H9 (cell line): ENCODE data around the gene COPB1. TPM values are rescaled to one million over a fixed set of nuclear protein-coding genes. Genes with fewer than 3 reads are reported as not detected.

Experiments
- DNase-seq: peaks from one replicate; pipeline ENCODE4 v3.0.0-alpha.2; 2017
- H2AFZ ChIP-seq: one replicate; pipeline ENCODE4 v1.6.1; 2013; ENCODE audit warnings: mild to moderate bottlenecking, low read length, control low read depth, moderate library complexity
- H2AK5ac ChIP-seq: 2 replicates; pipeline ENCODE4 v1.6.1; 2013; ENCODE audit warnings: low read length, control low read depth, mixed read lengths; ENCODE audit not compliant: insufficient read length
- H2BK120ac ChIP-seq: one replicate; pipeline ENCODE4 v1.6.1; 2013; ENCODE audit warnings: low read depth, mild to moderate bottlenecking, low read length, control low read depth, inconsistent platforms; ENCODE audit not compliant: poor library complexity, severe bottlenecking
- H2BK12ac ChIP-seq: 2 replicates; pipeline ENCODE4 v1.6.1; 2013; ENCODE audit warnings: low read length, control low read depth, mixed read lengths, low read depth; ENCODE audit not compliant: insufficient read length
- H2BK15ac ChIP-seq: 2 replicates; pipeline ENCODE4 v1.6.1; 2013; ENCODE audit warnings: low read depth, low read length, control low read depth
- H2BK20ac ChIP-seq: one replicate; pipeline ENCODE4 v1.6.1; 2013; ENCODE audit warnings: low read depth, mild to moderate bottlenecking, low read length, control low read depth, inconsistent platforms; ENCODE audit not compliant: poor library complexity, severe bottlenecking
- H2BK5ac ChIP-seq: 2 replicates; pipeline ENCODE4 v1.6.1; 2013; ENCODE audit warnings: low read length, control low read depth, mixed read lengths; ENCODE audit not compliant: insufficient read length
- H3K14ac ChIP-seq: 2 replicates; pipeline ENCODE4 v1.6.1; 2013; ENCODE audit warnings: low read length, control low read depth; ENCODE audit not compliant: insufficient read depth
- H3K18ac ChIP-seq: 2 replicates; pipeline ENCODE4 v1.6.1; 2013; ENCODE audit warnings: low read depth, mild to moderate bottlenecking, mixed read lengths, low read length, control low read depth; ENCODE audit not compliant: insufficient read length
- H3K23ac ChIP-seq: 2 replicates; pipeline ENCODE4 v1.6.1; 2013; ENCODE audit warnings: low read length, control low read depth, mixed read lengths, low read depth; ENCODE audit not compliant: insufficient read length
- H3K23me2 ChIP-seq: 2 replicates; pipeline ENCODE4 v1.6.1; 2013; ENCODE audit warnings: low read depth, mild to moderate bottlenecking, mixed read lengths, low read length, control low read depth; ENCODE audit not compliant: insufficient read length, poor library complexity, severe bottlenecking
- H3K27ac ChIP-seq: 2 replicates; pipeline ENCODE4 v1.5.1; 2013; ENCODE audit warnings: low read length, control low read depth, mixed read lengths, low read depth; ENCODE audit not compliant: insufficient read length
- H3K27me3 ChIP-seq: 2 replicates; pipeline ENCODE4 v1.6.1; 2013; ENCODE audit warnings: low read length, control low read depth, inconsistent platforms; ENCODE audit not compliant: insufficient read depth
- H3K4ac ChIP-seq: 2 replicates; pipeline ENCODE4 v1.6.1; 2013; ENCODE audit warnings: low read depth, mild to moderate bottlenecking, control low read depth, inconsistent platforms, low read length, moderate library complexity
- H3K4me1 ChIP-seq: 2 replicates; pipeline ENCODE4 v1.6.1; 2013; ENCODE audit warnings: low read length, control low read depth, inconsistent platforms; ENCODE audit not compliant: insufficient read depth
- H3K4me2 ChIP-seq: 2 replicates; pipeline ENCODE4 v1.6.1; 2013; ENCODE audit warnings: low read length, control low read depth, mixed read lengths; ENCODE audit not compliant: insufficient read length, insufficient read depth
- H3K56ac ChIP-seq: 2 replicates; pipeline ENCODE4 v1.6.1; 2013; ENCODE audit warnings: low read depth, mild to moderate bottlenecking, mixed read lengths, low read length, control low read depth; ENCODE audit not compliant: insufficient read length
- H3K79me1 ChIP-seq: 2 replicates; pipeline ENCODE4 v1.6.1; 2013; ENCODE audit warnings: low read depth, mild to moderate bottlenecking, moderate library complexity, low read length, control low read depth, inconsistent platforms; ENCODE audit not compliant: insufficient read depth, poor library complexity, severe bottlenecking
- H3K79me2 ChIP-seq: 2 replicates; pipeline ENCODE4 v1.6.1; 2013; ENCODE audit warnings: low read length, control low read depth, inconsistent platforms; ENCODE audit not compliant: insufficient read depth
- H3K9ac ChIP-seq: 2 replicates; pipeline ENCODE4 v1.6.1; 2013; ENCODE audit warnings: low read length, control low read depth, mixed read lengths; ENCODE audit not compliant: insufficient read length; ENCODE audit errors: extremely low read depth
- H3K9me3 ChIP-seq: one replicate; pipeline ENCODE4 v1.6.1; 2013; ENCODE audit warnings: low read depth, low read length, inconsistent platforms; ENCODE audit not compliant: control insufficient read depth
- H3T11ph ChIP-seq: one replicate; pipeline ENCODE4 v1.6.1; 2013; ENCODE audit warnings: mild to moderate bottlenecking, low read length, control low read depth, inconsistent platforms
- H4K20me1 ChIP-seq: one replicate; pipeline ENCODE4 v1.6.1; 2013; ENCODE audit not compliant: control insufficient read depth, insufficient read length, insufficient read depth
- H4K5ac ChIP-seq: 2 replicates; pipeline ENCODE4 v1.6.1; 2013; ENCODE audit warnings: low read depth, mild to moderate bottlenecking, mixed read lengths, low read length, control low read depth; ENCODE audit not compliant: insufficient read length
- H4K8ac ChIP-seq: replicated peaks from 2 replicates; pipeline ENCODE4 v1.6.1; 2013; ENCODE audit warnings: low read length, control low read depth, mixed read lengths, low read depth; ENCODE audit not compliant: insufficient read length
- H4K91ac ChIP-seq: 2 replicates; pipeline ENCODE4 v1.6.1; 2013; ENCODE audit warnings: low read depth, mild to moderate bottlenecking, moderate library complexity, mixed read lengths, low read length, control low read depth; ENCODE audit not compliant: insufficient read length
- H3K27ac Mint-ChIP-seq, 3 experiments: 2 replicates in 2 of 3; 3 replicates in 1 of 3; pipeline ENCODE4 v1.8.0; 2020 to 2021; ENCODE audit warnings: mixed read lengths in 3 of 3, mild to moderate bottlenecking in 1 of 3, moderate library complexity in 1 of 3
- H3K27me3 Mint-ChIP-seq: 2 replicates; pipeline ENCODE4 v1.8.0; 2021; ENCODE audit warnings: low read depth, mild to moderate bottlenecking, moderate library complexity, mixed read lengths
- H3K36me3 Mint-ChIP-seq, 3 experiments: 2 replicates in 2 of 3; 3 replicates in 1 of 3; pipeline ENCODE4 v1.8.0; 2020 to 2021; ENCODE audit warnings: low read depth in 3 of 3, mixed read lengths in 3 of 3; ENCODE audit not compliant: insufficient read depth in 1 of 3
- H3K4me1 Mint-ChIP-seq, 2 experiments: 2 replicates each; pipeline ENCODE4 v1.8.0; 2020; ENCODE audit warnings: mixed read lengths in 2 of 2
- H3K4me3 Mint-ChIP-seq, 2 experiments: 2 replicates in 1 of 2; 3 replicates in 1 of 2; pipeline ENCODE4 v1.8.0; 2020 to 2021; ENCODE audit warnings: mild to moderate bottlenecking in 2 of 2, mixed read lengths in 2 of 2, moderate library complexity in 1 of 2
- H3K9me3 Mint-ChIP-seq, 2 experiments: 2 replicates in 1 of 2; 3 replicates in 1 of 2; pipeline ENCODE4 v1.8.0; 2020; ENCODE audit warnings: mild to moderate bottlenecking in 2 of 2, mixed read lengths in 2 of 2, moderate library complexity in 1 of 2
- total RNA-seq: library from RNA; stranded (reverse); gene quantifications from 2 replicates; pipeline ENCODE4 v1.2.1, GENCODE V29; 2021
- TF ChIP-seq, protein P1 (sequence below): fragments of 200-600 bp; sonication (generic); conservative IDR thresholded peaks from 3 replicates; pipeline ENCODE4 v1.8.0; 2021; ENCODE audit warnings: antibody characterized with exemption, mild to moderate bottlenecking

Gene COPB1
- total RNA-seq, 1 experiment from 2014 or later = 71.6 TPM

DNA sequence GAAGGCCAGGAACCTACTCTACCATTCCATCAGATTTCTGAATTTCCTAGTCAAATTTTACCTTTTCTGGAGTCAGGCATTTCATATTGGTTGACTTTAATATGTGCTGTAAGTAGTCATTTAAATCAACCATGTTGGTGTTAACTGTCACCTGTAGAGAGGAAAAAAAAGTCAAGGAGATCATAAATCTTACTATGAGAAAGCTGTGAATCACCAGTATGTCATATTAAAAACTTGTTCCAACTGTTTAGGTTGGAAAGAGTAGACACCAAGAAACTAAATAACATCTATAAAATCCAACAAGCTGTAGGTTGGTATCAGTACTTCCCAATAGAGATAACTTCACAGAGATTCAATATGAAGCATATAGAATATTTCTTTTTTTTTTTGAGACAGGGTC is 39.5 kb downstream of the COPB1 start:
- no peak overlapping the region for H4K91ac ChIP-seq
- H2BK12ac ChIP-seq = no peak overlapping the region
- no peak overlapping the region for H2BK15ac ChIP-seq
- H3K18ac ChIP-seq = no peak overlapping the region
- no peak overlapping the region for H3K56ac ChIP-seq
- H3K79me1 ChIP-seq = no peaks in the 10 kb centered on the region
- H2AFZ ChIP-seq = no peak overlapping the region
- no peak overlapping the region for H3K9ac ChIP-seq
- H3K4ac ChIP-seq = no peak overlapping the region
- H3K4me1 ChIP-seq = no peaks in the 10 kb centered on the region
- no peak overlapping the region for H3T11ph ChIP-seq
- no peaks in the 10 kb centered on the region for H3K4me1 Mint-ChIP-seq
- no peaks in the 10 kb centered on the region for H3K9me3 ChIP-seq
- H3K23me2 ChIP-seq = no peaks in the 10 kb centered on the region
- no peak for DNase-seq
- H2BK20ac ChIP-seq = no peak overlapping the region
- no peaks in the 10 kb centered on the region for H4K20me1 ChIP-seq
- TF ChIP-seq, protein P1, sequence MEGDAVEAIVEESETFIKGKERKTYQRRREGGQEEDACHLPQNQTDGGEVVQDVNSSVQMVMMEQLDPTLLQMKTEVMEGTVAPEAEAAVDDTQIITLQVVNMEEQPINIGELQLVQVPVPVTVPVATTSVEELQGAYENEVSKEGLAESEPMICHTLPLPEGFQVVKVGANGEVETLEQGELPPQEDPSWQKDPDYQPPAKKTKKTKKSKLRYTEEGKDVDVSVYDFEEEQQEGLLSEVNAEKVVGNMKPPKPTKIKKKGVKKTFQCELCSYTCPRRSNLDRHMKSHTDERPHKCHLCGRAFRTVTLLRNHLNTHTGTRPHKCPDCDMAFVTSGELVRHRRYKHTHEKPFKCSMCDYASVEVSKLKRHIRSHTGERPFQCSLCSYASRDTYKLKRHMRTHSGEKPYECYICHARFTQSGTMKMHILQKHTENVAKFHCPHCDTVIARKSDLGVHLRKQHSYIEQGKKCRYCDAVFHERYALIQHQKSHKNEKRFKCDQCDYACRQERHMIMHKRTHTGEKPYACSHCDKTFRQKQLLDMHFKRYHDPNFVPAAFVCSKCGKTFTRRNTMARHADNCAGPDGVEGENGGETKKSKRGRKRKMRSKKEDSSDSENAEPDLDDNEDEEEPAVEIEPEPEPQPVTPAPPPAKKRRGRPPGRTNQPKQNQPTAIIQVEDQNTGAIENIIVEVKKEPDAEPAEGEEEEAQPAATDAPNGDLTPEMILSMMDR = no peak
- no peak overlapping the region for H2BK5ac ChIP-seq
- H3K14ac ChIP-seq = no peak overlapping the region
- no peak overlapping the region for H4K8ac ChIP-seq
- H3K9me3 Mint-ChIP-seq = no peaks in the 10 kb centered on the region
- H3K4me3 Mint-ChIP-seq = no peak overlapping the region
- peaks cover 22 to 51% (median 44%) of the 10 kb centered on the region in 3 experiments; a peak in 6 of 7 replicates for H3K36me3 Mint-ChIP-seq
- no peaks in the 10 kb centered on the region for H3K79me2 ChIP-seq
- H3K27me3 ChIP-seq = no peaks in the 10 kb centered on the region
- H3K27me3 Mint-ChIP-seq = no peaks in the 10 kb centered on the region
- H3K27ac ChIP-seq = no peak overlapping the region
- H4K5ac ChIP-seq = no peak overlapping the region
- no peak overlapping the region for H3K23ac ChIP-seq
- H2AK5ac ChIP-seq = no peak overlapping the region
- H3K27ac Mint-ChIP-seq = no peak overlapping the region
- no peak overlapping the region for H2BK120ac ChIP-seq
- H3K4me2 ChIP-seq = no peak overlapping the region
